Astrocyte (in vitro differentiated cells and primary cell): Measurements from ENCODE around the gene ZCCHC10.

Experiments used
- CTCF ChIP-seq: IDR thresholded peaks from 2 replicates; pipeline ENCODE4 v1.5.1; 2011; ENCODE audit warnings: low read depth, mild to moderate bottlenecking, inconsistent platforms, low read length, moderate library complexity; ENCODE audit not compliant: insufficient read depth
- EZH2 ChIP-seq: IDR thresholded peaks from 2 replicates; pipeline ENCODE4 v1.6.1; 2012; ENCODE audit warnings: mild to moderate bottlenecking, low read length, inconsistent platforms; ENCODE audit not compliant: insufficient read depth

- TF ChIP-seq CTCF, result no peak
- TF ChIP-seq EZH2, result no peak
Observed at GRCh38 chr5:132947671-132948070, 78.7 kb downstream of the ZCCHC10 start.
